ENCODE data around the gene AUTS2.

Gene AUTS2

GRCh38 chr7:70738151-70738885, 1140.0 kb downstream of the AUTS2 start:
- ChIA-PET POLR2A (interaction anchor here (0.6 kb wide), 1 partner anchor 641 kb away, joined by 3 read pairs; no protein-coding TSS in a partner anchor), CTCF (interaction anchor here (0.6 to 1.0 kb wide), 2 partner anchors 21 to 29 kb away, joined by 3 read pairs; no protein-coding TSS in a partner anchor)
- TF ChIP-seq ZNF654 (tag by site-specific recombination; IDR thresholded peaks at IDR 0.05; ENCODE audit: low read depth) (peak; percentile 38), OVOL3 (tag by site-specific recombination; IDR thresholded peaks at IDR 0.05) (no peak), SCRT1 (tag by site-specific recombination; IDR thresholded peaks at IDR 0.05; ENCODE audit: borderline replicate concordance) (peak; percentile 61; the same call in 1 of the 2 replicates), HOXA7 (CRISPR knock-in tag; IDR thresholded peaks at IDR 0.05; ENCODE audit: borderline replicate concordance) (no peak), KLF1 (tag by site-specific recombination; IDR thresholded peaks at IDR 0.05) (0 out of 2 replicates have a peak, but pooled peaks have one; percentile 18), ZNF791 (tag by site-specific recombination; IDR thresholded peaks at IDR 0.05) (no peak), FEZF1 (tag by site-specific recombination; IDR thresholded peaks at IDR 0.05) (peak; percentile 32; the same call in 1 of the 2 replicates), PRDM1 (tag by site-specific recombination; IDR thresholded peaks at IDR 0.05) (0 out of 2 replicates have a peak, but pooled peaks have one; percentile 10), SCRT2 (tag by site-specific recombination; IDR thresholded peaks at IDR 0.05) (peak; percentile 52; the same call in 1 of the 2 replicates), ZNF138 (tag by site-specific recombination; IDR thresholded peaks at IDR 0.05; ENCODE audit: borderline replicate concordance) (no peak), ZNF830 (tag by site-specific recombination; IDR thresholded peaks at IDR 0.05; ENCODE audit: low read depth) (no peak), ZNF449 (tag by site-specific recombination; IDR thresholded peaks at IDR 0.05) (no peak), KLF10 (tag by site-specific recombination; IDR thresholded peaks at IDR 0.05) (peak; percentile 74)
- TF ChIP-seq, protein P1, sequence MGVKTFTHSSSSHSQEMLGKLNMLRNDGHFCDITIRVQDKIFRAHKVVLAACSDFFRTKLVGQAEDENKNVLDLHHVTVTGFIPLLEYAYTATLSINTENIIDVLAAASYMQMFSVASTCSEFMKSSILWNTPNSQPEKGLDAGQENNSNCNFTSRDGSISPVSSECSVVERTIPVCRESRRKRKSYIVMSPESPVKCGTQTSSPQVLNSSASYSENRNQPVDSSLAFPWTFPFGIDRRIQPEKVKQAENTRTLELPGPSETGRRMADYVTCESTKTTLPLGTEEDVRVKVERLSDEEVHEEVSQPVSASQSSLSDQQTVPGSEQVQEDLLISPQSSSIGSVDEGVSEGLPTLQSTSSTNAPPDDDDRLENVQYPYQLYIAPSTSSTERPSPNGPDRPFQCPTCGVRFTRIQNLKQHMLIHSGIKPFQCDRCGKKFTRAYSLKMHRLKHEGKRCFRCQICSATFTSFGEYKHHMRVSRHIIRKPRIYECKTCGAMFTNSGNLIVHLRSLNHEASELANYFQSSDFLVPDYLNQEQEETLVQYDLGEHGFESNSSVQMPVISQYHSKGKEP (tag by site-specific recombination; IDR thresholded peaks at IDR 0.05) = 0 out of 2 replicates have a peak, but pooled peaks have one; percentile 37
- TF ChIP-seq, protein P2, sequence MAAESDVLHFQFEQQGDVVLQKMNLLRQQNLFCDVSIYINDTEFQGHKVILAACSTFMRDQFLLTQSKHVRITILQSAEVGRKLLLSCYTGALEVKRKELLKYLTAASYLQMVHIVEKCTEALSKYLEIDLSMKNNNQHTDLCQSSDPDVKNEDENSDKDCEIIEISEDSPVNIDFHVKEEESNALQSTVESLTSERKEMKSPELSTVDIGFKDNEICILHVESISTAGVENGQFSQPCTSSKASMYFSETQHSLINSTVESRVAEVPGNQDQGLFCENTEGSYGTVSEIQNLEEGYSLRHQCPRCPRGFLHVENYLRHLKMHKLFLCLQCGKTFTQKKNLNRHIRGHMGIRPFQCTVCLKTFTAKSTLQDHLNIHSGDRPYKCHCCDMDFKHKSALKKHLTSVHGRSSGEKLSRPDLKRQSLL (tag by site-specific recombination; IDR thresholded peaks at IDR 0.05) = no peak
- TF ChIP-seq, protein P3, sequence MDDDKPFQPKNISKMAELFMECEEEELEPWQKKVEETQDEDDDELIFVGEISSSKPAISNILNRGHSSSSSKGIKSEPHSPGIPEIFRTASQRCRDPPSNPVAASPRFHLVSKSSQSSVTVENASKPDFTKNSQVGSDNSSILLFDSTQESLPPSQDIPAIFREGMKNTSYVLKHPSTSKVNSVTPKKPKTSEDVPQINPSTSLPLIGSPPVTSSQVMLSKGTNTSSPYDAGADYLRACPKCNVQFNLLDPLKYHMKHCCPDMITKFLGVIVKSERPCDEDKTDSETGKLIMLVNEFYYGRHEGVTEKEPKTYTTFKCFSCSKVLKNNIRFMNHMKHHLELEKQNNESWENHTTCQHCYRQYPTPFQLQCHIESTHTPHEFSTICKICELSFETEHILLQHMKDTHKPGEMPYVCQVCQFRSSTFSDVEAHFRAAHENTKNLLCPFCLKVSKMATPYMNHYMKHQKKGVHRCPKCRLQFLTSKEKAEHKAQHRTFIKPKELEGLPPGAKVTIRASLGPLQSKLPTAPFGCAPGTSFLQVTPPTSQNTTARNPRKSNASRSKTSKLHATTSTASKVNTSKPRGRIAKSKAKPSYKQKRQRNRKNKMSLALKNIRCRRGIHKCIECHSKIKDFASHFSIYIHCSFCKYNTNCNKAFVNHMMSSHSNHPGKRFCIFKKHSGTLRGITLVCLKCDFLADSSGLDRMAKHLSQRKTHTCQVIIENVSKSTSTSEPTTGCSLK (tag by site-specific recombination; IDR thresholded peaks at IDR 0.05) = no peak
- TF ChIP-seq, protein P4, sequence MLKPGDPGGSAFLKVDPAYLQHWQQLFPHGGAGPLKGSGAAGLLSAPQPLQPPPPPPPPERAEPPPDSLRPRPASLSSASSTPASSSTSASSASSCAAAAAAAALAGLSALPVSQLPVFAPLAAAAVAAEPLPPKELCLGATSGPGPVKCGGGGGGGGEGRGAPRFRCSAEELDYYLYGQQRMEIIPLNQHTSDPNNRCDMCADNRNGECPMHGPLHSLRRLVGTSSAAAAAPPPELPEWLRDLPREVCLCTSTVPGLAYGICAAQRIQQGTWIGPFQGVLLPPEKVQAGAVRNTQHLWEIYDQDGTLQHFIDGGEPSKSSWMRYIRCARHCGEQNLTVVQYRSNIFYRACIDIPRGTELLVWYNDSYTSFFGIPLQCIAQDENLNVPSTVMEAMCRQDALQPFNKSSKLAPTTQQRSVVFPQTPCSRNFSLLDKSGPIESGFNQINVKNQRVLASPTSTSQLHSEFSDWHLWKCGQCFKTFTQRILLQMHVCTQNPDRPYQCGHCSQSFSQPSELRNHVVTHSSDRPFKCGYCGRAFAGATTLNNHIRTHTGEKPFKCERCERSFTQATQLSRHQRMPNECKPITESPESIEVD (tag by site-specific recombination; IDR thresholded peaks at IDR 0.05) = peak; percentile 79
- Histone ChIP-seq H3K36me3 (ENCODE audit: control insufficient read depth in 2 of 2, insufficient read depth in 1 of 2, low read length in 2 of 2) (no peaks in the 10 kb centered on the region; a peak in 1 of 3 replicates), H3K4me1 (ENCODE audit: control insufficient read depth, insufficient read depth, low read length) (peaks cover 20% of the 10 kb centered on the region), H3K9me3 (ENCODE audit: control insufficient read depth, insufficient read depth, low read depth, low read length) (no peaks in the 10 kb centered on the region), H3K4me3 (ENCODE audit: low read depth, low read length) (no peak overlapping the region), H3K27ac (ENCODE audit: extremely low read depth, low read depth, low read length) (no peak overlapping the region)
